ENCODE data around the gene ZNF224.

The ZNF224 gene

GRCh38 chr19:44141191-44142058 lies 47.3 kb downstream of the ZNF224 start, which contains the start of gene ZNF234:
Gene ZNF234 (plus strand): TSS chr19:44141554. CDS start chr19:44144633, 3,079 bp downstream.
- peak; percentile 79 for DNase-seq

DNA sequence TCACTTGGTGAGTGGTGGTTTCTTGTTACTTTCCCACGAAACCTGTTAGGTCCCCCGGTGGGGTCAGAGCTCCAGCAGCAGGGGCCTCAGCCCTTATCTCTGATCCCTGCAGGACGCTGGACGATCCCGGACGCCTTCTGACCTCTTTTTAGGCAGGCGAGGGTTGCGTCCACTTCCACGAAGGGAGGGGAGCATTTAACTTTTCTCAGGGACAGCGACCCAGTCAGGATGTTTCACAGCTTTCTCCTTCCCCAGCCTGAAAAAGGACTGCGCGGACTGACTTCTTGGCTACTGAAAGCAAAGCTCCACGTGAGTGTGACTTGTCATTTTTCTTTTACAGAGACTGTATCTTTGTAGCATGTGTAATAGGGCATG lies 47.9 kb downstream of the ZNF224 start:
- DNase-seq: peak; percentile 33

GRCh38 chr19:44149776-44150175 lies 55.6 kb downstream of the ZNF224 start:
- no peak for DNase-seq

DNA sequence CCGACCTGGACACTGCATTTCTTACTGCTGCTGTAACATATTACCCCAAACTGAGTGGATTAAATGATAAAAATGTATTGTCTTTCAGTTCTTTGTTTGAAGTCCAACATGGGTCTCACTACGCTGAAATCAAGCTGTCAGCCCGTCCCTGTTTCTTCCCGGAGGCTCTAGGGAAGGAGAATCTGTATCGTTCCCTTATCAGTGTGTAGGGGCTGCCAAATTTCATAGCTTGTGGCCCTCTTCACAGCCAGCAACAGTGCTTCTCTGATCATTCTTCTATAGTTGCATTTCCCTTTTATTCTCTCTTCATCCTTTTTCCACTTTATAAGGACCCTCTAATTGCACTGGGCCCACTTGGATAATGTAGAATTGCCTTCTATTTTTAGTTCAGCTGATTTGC lies 57.3 kb downstream of the ZNF224 start:
- DNase-seq: no peak

- DNase-seq: no peak
Measured at GRCh38 chr19:44156475-44156874, 62.3 kb downstream of the ZNF224 start.

Data from NCI-H146 (cell line).